Transverse colon (tissue), 4 donors: ENCODE data around the gene CATSPERD.

ENCODE experiments used
- CTCF ChIP-seq, 5 experiments: fragments of 200-600 bp in 3 of 5; fragments of 450-650 bp in 2 of 5; sonication (generic) in 3 of 5; IDR thresholded peaks; 1 replicate in 2 of 5; 2 replicates in 3 of 5; pipeline ENCODE4 v1.5.1; 2016 to 2017; ENCODE audit warnings: antibody characterized with exemption in 5 of 5, inconsistent platforms in 3 of 5, mild to moderate bottlenecking in 2 of 5, moderate library complexity in 1 of 5
- EP300 ChIP-seq: sonication (generic); formaldehyde crosslinking; IDR thresholded peaks from one replicate; pipeline ENCODE4 v1.6.1; 2017; ENCODE audit warnings: antibody characterized with exemption, low read depth
- POLR2A ChIP-seq: fragments of 450-650 bp; IDR thresholded peaks from one replicate; pipeline ENCODE4 v1.6.1; 2016; ENCODE audit warnings: antibody characterized with exemption, mild to moderate bottlenecking, moderate library complexity
- POLR2AphosphoS5 ChIP-seq, 3 donors: sonication (generic); formaldehyde crosslinking; IDR thresholded peaks; one replicate each; pipeline ENCODE4 v1.6.1; 2016; ENCODE audit warnings: antibody characterized with exemption in 3 of 3

DNA sequence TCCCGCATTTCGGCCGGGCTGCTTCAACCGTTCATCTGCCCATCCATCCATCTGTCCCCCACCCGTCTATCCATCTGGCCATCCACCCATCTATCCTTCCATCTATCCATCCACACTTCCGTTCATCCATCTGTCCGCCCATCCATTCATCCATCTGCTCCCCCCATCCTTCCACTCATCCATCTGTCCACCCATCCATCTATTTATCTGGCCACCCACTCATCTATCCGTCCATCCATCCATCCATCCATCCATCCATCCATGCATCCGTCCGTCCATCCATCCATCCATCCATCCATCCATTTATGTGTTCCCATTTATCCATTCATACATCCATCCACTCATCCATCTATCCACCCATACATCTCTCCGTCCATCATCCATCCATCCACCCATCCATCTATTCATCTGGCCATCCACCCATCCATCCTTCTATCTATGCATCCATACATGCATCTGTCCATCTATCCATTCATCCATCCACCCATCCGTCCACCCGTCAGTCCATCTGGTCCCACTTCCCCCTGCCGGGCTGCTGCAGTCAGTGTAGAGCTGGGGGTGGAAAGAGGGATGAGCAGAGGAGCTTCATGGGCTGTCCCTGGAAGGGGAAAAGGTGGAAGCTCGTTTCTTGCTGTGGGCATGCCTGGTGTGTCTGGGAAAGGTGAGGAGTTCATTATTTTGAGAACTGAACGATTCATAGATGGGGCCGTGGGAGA lies 38.9 kb upstream of the CATSPERD start:
- TF ChIP-seq CTCF (IDR thresholded peaks at IDR 0.05) (no peak), POLR2AphosphoS5 (IDR thresholded peaks at IDR 0.05) (no peak), EP300 (no peak), POLR2A (no peak)
